Stomach smooth muscle (tissue), 2 donors: Measurements from ENCODE around the gene ARHGEF39.

Experiments used
- H3K27ac ChIP-seq: one replicate; pipeline ENCODE4 v1.7.0; 2013; ENCODE audit warnings: mild to moderate bottlenecking, low read length, inconsistent platforms
- H3K27me3 ChIP-seq, 2 donors: one replicate each; pipeline ENCODE4 v1.7.0; 2013; ENCODE audit warnings: low read length in 2 of 2; ENCODE audit not compliant: insufficient read depth in 2 of 2, control insufficient read depth in 1 of 2
- H3K36me3 ChIP-seq, 2 donors: one replicate each; pipeline ENCODE4 v1.7.0; 2013; ENCODE audit warnings: low read length in 2 of 2; ENCODE audit not compliant: control insufficient read depth in 2 of 2, insufficient read depth in 2 of 2
- H3K4me1 ChIP-seq: one replicate; pipeline ENCODE4 v1.7.0; 2013; ENCODE audit warnings: low read length; ENCODE audit not compliant: control insufficient read depth, insufficient read depth
- H3K4me3 ChIP-seq, 2 donors: one replicate each; pipeline ENCODE4 v1.7.0; 2013; ENCODE audit warnings: low read length in 2 of 2
- H3K9ac ChIP-seq, 2 donors: one replicate each; pipeline ENCODE4 v1.7.0; 2013; ENCODE audit warnings: low read length in 2 of 2, mild to moderate bottlenecking in 1 of 2
- H3K9me3 ChIP-seq, 2 donors: one replicate each; pipeline ENCODE4 v1.7.0; 2013; ENCODE audit warnings: low read length in 2 of 2; ENCODE audit not compliant: control insufficient read depth in 2 of 2
- donor health status: healthy.
- donor health status: Pancreatic carcinoma.

The ARHGEF39 gene

DNA sequence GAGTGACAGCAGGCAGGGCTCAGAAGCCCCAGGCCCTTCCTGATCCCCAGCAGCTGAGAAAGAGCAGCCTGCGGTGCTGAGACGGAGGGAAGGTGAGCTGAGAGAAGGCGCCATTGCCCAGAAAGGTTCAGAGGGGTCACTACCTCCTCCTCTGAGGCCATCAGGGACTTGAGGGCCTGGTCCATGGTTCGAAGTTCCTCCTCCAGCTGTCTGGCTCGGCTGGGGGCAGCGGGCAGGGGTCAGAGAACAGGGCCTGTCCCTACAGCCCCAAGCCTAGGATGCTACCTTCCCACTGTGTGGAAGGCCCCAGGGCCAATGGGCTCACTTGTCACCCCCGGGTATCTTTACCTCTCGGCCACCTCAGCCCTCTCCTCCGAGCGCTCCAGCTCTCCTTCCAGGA is 19.9 kb upstream of the ARHGEF39 start:
- Histone ChIP-seq H3K27me3 (no peaks in the 10 kb centered on the region), H3K36me3 (peaks cover 57 to 69% of the 10 kb centered on the region in 2 donors), H3K27ac (peak overlapping the region; percentile 100), H3K9ac (peak overlapping the region; percentile 72 to 86), H3K4me3 (peak overlapping the region; percentile 92 to 95), H3K4me1 (peaks cover 59% of the 10 kb centered on the region), H3K9me3 (no peaks in the 10 kb centered on the region)

DNA sequence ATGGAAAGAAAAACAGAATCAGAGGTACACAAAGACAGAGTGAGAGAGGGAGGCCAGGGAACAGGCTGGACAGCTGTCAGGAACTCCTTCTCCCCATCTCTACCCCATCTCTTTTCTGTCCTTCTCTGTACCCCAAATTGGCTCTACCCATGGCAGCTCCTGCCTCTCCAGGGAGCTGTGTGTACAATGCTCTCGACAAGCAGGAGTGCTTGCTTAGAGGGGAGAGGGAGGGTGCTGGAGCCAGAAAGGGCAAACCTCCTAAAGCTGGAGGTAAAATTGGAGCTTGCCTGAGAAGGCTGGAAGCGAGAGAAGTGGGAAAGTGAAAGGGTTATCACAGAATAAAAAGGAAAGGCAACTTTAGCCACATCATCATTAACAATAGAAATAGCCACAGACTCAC is 18.3 kb upstream of the ARHGEF39 start:
- Histone ChIP-seq H3K36me3 (peaks cover 53 to 65% of the 10 kb centered on the region in 2 donors), H3K27ac (peak overlapping the region; percentile 100), H3K4me3 (peak overlapping the region; percentile 92 to 95)

DNA sequence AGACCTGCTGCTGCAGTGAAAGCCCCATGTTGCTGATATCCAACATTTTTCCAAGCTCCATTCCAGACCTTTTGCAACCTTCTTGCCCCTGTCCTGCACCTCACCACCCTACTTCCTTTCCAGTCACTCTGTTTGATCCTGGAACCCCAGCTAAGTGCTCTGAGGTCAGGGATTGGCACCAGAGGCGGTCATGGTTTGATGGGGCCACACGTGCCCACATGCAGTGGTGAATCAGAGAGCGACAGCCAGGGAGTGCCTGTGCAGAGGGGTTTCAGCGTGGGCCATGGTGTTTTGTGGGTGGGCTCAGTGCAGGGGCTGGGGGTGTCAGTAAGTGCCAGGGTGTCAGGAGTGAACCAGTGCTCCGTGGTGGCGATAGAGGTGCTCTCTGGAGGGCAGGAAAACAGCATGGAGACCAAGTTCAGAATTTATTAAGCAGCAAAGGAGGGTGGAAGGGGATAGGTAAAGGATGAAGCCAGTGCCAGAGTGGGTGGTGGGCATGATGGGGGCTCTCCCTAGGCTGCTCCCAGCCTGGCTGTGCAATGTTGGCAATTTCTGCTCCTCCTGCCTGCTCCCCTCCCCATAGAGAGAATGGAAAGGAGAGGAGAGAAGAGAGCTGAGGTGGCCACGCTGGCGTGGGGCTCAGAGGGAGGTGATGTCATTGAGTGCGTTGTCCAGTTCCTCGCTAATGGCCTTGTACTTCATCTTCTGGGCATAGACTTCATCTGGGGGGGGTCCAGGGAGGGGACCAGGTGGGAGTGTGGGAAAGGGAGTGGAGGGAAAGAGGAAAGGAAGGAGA is 17.7 kb upstream of the ARHGEF39 start:
- H3K36me3 ChIP-seq: peaks cover 48 to 59% of the 10 kb centered on the region in 2 donors
- H3K27ac ChIP-seq: peak overlapping the region; percentile 100
- H3K27me3 ChIP-seq: no peaks in the 10 kb centered on the region
- H3K4me1 ChIP-seq: peaks cover 53% of the 10 kb centered on the region
- peak overlapping the region; percentile 72 to 86 for H3K9ac ChIP-seq
- peak overlapping the region in 1 of 2 donors; percentile 92 for H3K4me3 ChIP-seq
- H3K9me3 ChIP-seq: no peaks in the 10 kb centered on the region

More for the DNA sequence above, 18.3 kb upstream of the ARHGEF39 start:
- Histone ChIP-seq H3K27me3 (no peaks in the 10 kb centered on the region), H3K9ac (peak overlapping the region; percentile 72 to 86), H3K9me3 (no peaks in the 10 kb centered on the region), H3K4me1 (peaks cover 56% of the 10 kb centered on the region)

DNA sequence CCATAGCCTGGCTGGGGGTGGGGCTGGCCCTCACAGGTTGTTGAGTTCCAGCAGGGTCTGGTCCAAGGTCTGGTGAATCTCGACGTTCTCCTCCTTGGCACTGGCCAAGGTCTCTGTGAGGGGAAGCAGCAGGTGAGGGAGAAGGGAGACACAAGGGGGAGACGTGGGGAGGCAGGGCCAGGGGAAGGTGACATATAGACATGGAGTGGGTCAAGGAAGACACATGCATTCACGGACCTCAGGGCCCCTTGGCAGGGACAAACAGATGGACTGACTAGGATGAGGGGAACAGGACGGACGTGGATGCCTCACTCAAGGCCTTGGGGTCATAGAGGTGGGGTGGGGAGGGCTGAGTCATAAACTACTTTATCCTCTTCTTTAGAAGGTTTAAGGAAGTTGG is 17.1 kb upstream of the ARHGEF39 start:
- Histone ChIP-seq H3K27ac (peak overlapping the region; percentile 100), H3K4me1 (peaks cover 55% of the 10 kb centered on the region), H3K9me3 (no peaks in the 10 kb centered on the region), H3K9ac (peak overlapping the region in 1 of 2 donors; percentile 36), H3K27me3 (no peaks in the 10 kb centered on the region), H3K36me3 (peaks cover 44 to 53% of the 10 kb centered on the region in 2 donors), H3K4me3 (no peak overlapping the region)

DNA sequence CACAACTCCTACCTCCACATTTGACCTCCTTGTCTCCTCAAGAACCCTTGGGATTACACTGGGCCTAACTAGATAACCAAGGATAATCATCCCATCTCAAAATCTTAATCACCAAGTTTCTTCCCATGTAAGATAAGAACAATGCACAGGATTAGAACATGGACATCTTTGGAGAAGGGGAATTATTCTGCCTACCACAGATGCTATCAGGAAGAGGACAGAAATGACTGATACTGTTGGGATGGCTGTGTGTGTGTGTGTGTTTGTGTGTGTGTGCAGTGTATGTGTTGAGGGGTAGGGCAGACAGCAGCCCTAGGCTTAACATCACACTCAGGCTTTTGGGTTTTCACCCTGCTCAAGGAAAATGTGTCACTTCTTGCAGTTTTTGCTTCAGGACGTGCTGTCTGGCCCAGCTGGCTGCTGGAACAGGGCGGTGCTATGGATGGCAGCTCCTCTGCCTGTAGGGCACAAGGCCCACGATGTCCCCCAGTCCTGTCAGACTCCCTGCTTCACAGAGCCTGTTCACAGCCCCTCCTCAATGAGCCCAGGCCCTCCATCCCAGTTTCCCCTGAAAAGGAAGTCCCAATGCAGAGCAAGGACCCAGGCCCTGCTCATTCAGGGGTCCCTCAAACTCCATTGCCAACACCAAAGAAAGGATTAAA is 16.5 kb upstream of the ARHGEF39 start:
- Histone ChIP-seq H3K4me1 (peaks cover 51% of the 10 kb centered on the region), H3K36me3 (peaks cover 44 to 47% of the 10 kb centered on the region in 2 donors), H3K27me3 (no peaks in the 10 kb centered on the region), H3K9me3 (no peaks in the 10 kb centered on the region), H3K9ac (peak overlapping the region in 1 of 2 donors; percentile 55), H3K27ac (peak overlapping the region; percentile 100), H3K4me3 (no peak overlapping the region)

DNA sequence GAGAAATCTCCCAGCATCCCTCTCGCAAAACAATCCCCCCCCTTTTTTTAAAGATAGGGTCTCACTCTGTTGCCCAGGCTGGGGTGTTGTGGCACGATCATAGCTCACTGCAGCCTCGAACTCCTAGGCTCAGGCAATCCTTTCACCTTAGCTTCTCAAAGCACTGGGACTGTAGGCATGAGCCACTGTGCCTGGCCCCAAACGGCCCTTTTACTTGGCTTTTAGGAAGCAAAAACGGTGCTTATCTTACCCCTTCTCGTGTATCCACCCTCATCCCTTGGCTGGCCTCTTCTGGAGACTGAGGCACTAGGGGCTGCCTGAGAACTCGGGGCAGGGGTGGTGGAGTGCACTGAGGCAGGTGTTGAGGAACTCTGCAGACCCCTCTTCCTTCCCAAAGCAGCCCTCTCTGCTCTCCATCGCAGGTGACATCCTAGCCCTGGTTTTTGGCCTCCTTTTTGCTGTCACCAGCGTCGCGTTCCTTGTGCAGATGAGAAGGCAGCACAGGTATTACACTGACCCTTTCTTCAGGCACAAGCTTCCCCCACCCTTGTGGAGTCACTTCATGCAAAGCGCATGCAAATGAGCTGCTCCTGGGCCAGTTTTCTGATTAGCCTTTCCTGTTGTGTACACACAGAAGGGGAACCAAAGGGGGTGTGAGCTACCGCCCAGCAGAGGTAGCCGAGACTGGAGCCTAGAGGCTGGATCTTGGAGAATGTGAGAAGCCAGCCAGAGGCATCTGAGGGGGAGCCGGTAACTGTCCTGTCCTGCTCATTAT is 15.5 kb upstream of the ARHGEF39 start:
- Histone ChIP-seq H3K27ac (peak overlapping the region; percentile 71), H3K9me3 (no peaks in the 10 kb centered on the region), H3K4me1 (peaks cover 53% of the 10 kb centered on the region), H3K27me3 (no peaks in the 10 kb centered on the region), H3K36me3 (peaks cover 38 to 40% of the 10 kb centered on the region in 2 donors), H3K4me3 (no peak overlapping the region), H3K9ac (peak overlapping the region in 1 of 2 donors; percentile 36)

DNA sequence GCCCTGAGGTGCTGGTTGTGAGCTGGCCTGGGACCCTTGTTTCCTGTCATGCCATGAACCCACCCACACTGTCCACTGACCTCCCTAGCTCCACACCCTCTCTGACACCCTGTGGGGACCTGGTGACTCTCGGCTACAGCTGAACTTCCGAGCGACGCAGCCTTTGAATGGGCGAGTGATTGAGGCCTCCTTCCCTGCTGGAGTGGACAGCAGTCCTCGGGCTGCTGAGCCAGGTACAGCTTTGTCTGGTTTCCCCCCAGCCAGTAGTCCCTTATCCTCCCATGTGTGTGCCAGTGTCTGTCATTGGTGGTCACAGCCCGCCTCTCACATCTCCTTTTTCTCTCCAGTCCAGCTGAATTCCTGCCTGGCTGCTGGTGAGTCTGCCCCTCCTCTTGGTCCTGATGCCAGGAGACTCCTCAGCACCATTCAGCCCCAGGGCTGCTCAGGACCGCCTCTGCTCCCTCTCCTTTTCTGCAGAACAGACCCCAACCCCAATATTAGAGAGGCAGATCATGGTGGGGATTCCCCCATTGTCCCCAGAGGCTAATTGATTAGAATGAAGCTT is 14.9 kb upstream of the ARHGEF39 start:
- peaks cover 31 to 33% of the 10 kb centered on the region in 2 donors for H3K36me3 ChIP-seq
- H3K9ac ChIP-seq: no peak overlapping the region
- no peaks in the 10 kb centered on the region for H3K27me3 ChIP-seq
- H3K9me3 ChIP-seq: no peaks in the 10 kb centered on the region
- H3K4me3 ChIP-seq: no peak overlapping the region
- peaks cover 47% of the 10 kb centered on the region for H3K4me1 ChIP-seq
- H3K27ac ChIP-seq: peak overlapping the region; percentile 71

DNA sequence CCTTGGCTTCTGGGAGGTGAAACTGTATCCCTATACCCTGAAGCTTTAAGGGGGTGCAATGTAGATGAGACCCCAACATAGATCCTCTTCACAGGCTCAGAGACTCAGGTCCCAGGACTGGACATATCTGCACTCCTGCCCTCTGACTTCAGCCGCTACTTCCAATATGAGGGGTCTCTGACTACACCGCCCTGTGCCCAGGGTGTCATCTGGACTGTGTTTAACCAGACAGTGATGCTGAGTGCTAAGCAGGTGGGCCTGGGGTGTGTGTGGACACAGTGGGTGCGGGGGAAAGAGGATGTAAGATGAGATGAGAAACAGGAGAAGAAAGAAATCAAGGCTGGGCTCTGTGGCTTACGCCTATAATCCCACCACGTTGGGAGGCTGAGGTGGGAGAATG is 14.1 kb upstream of the ARHGEF39 start:
- Histone ChIP-seq H3K9me3 (no peaks in the 10 kb centered on the region), H3K36me3 (peaks cover 25 to 26% of the 10 kb centered on the region in 2 donors), H3K9ac (no peak overlapping the region), H3K4me1 (peaks cover 41% of the 10 kb centered on the region), H3K27me3 (no peaks in the 10 kb centered on the region), H3K27ac (peak overlapping the region; percentile 31), H3K4me3 (no peak overlapping the region)

DNA sequence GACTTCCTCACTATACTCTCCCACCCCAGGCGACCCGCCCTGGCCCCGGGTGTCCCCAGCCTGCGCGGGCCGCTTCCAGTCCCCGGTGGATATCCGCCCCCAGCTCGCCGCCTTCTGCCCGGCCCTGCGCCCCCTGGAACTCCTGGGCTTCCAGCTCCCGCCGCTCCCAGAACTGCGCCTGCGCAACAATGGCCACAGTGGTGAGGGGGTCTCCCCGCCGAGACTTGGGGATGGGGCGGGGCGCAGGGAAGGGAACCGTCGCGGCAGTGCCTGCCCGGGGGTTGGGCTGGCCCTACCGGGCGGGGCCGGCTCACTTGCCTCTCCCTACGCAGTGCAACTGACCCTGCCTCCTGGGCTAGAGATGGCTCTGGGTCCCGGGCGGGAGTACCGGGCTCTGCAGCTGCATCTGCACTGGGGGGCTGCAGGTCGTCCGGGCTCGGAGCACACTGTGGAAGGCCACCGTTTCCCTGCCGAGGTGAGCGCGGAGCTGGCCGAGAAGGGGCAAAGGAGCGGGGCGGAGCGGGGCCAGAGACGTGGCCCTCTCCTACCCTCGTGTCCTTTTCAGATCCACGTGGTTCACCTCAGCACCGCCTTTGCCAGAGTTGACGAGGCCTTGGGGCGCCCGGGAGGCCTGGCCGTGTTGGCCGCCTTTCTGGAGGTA is 10.9 kb upstream of the ARHGEF39 start:
- Histone ChIP-seq H3K9me3 (no peaks in the 10 kb centered on the region), H3K27me3 (no peaks in the 10 kb centered on the region), H3K36me3 (no peaks in the 10 kb centered on the region), H3K9ac (peak overlapping the region in 1 of 2 donors; percentile 51), H3K4me1 (peaks cover 27% of the 10 kb centered on the region), H3K27ac (no peak overlapping the region), H3K4me3 (peak overlapping the region; percentile 59 to 73)

DNA sequence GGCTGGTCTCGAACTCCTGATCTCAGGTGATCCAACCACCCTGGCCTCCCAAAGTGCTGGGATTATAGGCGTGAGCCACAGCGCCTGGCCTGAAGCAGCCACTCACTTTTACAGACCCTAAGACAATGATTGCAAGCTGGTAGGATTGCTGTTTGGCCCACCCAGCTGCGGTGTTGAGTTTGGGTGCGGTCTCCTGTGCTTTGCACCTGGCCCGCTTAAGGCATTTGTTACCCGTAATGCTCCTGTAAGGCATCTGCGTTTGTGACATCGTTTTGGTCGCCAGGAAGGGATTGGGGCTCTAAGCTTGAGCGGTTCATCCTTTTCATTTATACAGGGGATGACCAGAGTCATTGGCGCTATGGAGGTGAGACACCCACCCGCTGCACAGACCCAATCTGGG is 10.2 kb upstream of the ARHGEF39 start:
- Histone ChIP-seq H3K27me3 (no peaks in the 10 kb centered on the region), H3K27ac (no peak overlapping the region), H3K9me3 (no peaks in the 10 kb centered on the region), H3K9ac (no peak overlapping the region), H3K4me3 (peak overlapping the region in 1 of 2 donors; percentile 73), H3K36me3 (no peaks in the 10 kb centered on the region), H3K4me1 (peaks cover 24% of the 10 kb centered on the region)
